HuH-7 (cell line): ENCODE data around the gene PCDHGC4.

Experiments
- DNase-seq: peaks from one replicate; pipeline ENCODE4 v3.0.0; 2011; ENCODE audit warnings: low spot score

Gene PCDHGC4

GRCh38 chr5:141490271-141490670 is 5.4 kb downstream of the PCDHGC4 start:
- no peak for DNase-seq

GRCh38 chr5:141490771-141491170 is 5.9 kb downstream of the PCDHGC4 start:
- no peak for DNase-seq

GRCh38 chr5:141491323-141492167 is 6.7 kb downstream of the PCDHGC4 start:
- DNase-seq: no peak

- DNase-seq: no peak
Measured at GRCh38 chr5:141492168-141492885, 7.5 kb downstream of the PCDHGC4 start.

GRCh38 chr5:141493500-141494422 is 8.9 kb downstream of the PCDHGC4 start:
- no peak for DNase-seq

GRCh38 chr5:141494761-141495452 is 10.1 kb downstream of the PCDHGC4 start:
- DNase-seq: no peak

GRCh38 chr5:141495453-141495811 is 10.6 kb downstream of the PCDHGC4 start:
- DNase-seq: no peak

GRCh38 chr5:141496038-141496437 is 11.2 kb downstream of the PCDHGC4 start:
- no peak for DNase-seq

GRCh38 chr5:141501761-141502160 is 16.9 kb downstream of the PCDHGC4 start:
- no peak for DNase-seq

GRCh38 chr5:141503681-141504080 is 18.9 kb downstream of the PCDHGC4 start:
- DNase-seq: no peak

GRCh38 chr5:141504216-141504615 is 19.4 kb downstream of the PCDHGC4 start:
- no peak for DNase-seq

GRCh38 chr5:141506381-141507155 is 21.7 kb downstream of the PCDHGC4 start:
- no peak for DNase-seq

GRCh38 chr5:141507387-141508091 is 22.7 kb downstream of the PCDHGC4 start:
- no peak for DNase-seq

- no peak for DNase-seq
Measured at GRCh38 chr5:141508440-141508797, 23.6 kb downstream of the PCDHGC4 start.

GRCh38 chr5:141508798-141509611 is 24.2 kb downstream of the PCDHGC4 start:
- DNase-seq: no peak

GRCh38 chr5:141510160-141510559 is 25.3 kb downstream of the PCDHGC4 start:
- DNase-seq: no peak

- DNase-seq: no peak
Measured at GRCh38 chr5:141510850-141511601, 26.2 kb downstream of the PCDHGC4 start.

- DNase-seq: no peak
Measured at GRCh38 chr5:141511771-141512325, 27.0 kb downstream of the PCDHGC4 start.
